ENCODE measurements around the gene AP2A2.

Gene AP2A2

GRCh38 chr11:932435-932834 is 6.8 kb downstream of the AP2A2 start:
- no peak overlapping the region for H3K27ac ChIP-seq
- no peak for TF ChIP-seq CTCF (conservative IDR thresholded peaks at IDR 0.05; ENCODE audit: low read depth)
- POLR2A ChIA-PET (ENCODE audit: low non-redundant PET): no interaction called here
- CTCF ChIA-PET: no interaction called here
- no peak for DNase-seq (ENCODE audit: low spot score)

GRCh38 chr11:933142-933851 is 7.6 kb downstream of the AP2A2 start:
- POLR2A ChIA-PET (ENCODE audit: low non-redundant PET): no interaction called here
- TF ChIP-seq CTCF (conservative IDR thresholded peaks at IDR 0.05; ENCODE audit: low read depth): no peak
- no peak for DNase-seq (ENCODE audit: low spot score)
- CTCF ChIA-PET: interaction anchor here (0.6 kb wide), 2 partner anchors 9 to 43 kb away, joined by 3 read pairs; no protein-coding TSS in a partner anchor
- H3K27ac ChIP-seq: peak overlapping the region; percentile 10

- no peak for DNase-seq (ENCODE audit: low spot score)
- ChIA-PET POLR2A (ENCODE audit: low non-redundant PET) (no interaction called here), CTCF (no interaction called here)
- no peak for TF ChIP-seq CTCF (conservative IDR thresholded peaks at IDR 0.05; ENCODE audit: low read depth)
- peak overlapping the region; percentile 10 for H3K27ac ChIP-seq
Measured at GRCh38 chr11:933936-934335, 8.3 kb downstream of the AP2A2 start.

GRCh38 chr11:934527-934926 is 8.9 kb downstream of the AP2A2 start:
- CTCF ChIA-PET: no interaction called here
- TF ChIP-seq CTCF (conservative IDR thresholded peaks at IDR 0.05; ENCODE audit: low read depth): no peak
- H3K27ac ChIP-seq: no peak overlapping the region
- POLR2A ChIA-PET (ENCODE audit: low non-redundant PET): no interaction called here
- no peak for DNase-seq (ENCODE audit: low spot score)

GRCh38 chr11:936199-936598 is 10.5 kb downstream of the AP2A2 start:
- no peak for DNase-seq (ENCODE audit: low spot score)
- POLR2A ChIA-PET (ENCODE audit: low non-redundant PET): no interaction called here
- no peak overlapping the region for H3K27ac ChIP-seq
- no peak for TF ChIP-seq CTCF (conservative IDR thresholded peaks at IDR 0.05; ENCODE audit: low read depth)
- CTCF ChIA-PET: no interaction called here

GRCh38 chr11:937841-938261 is 12.2 kb downstream of the AP2A2 start:
- TF ChIP-seq CTCF (conservative IDR thresholded peaks at IDR 0.05; ENCODE audit: low read depth): no peak
- DNase-seq (ENCODE audit: low spot score): no peak
- ChIA-PET CTCF (no interaction called here), POLR2A (ENCODE audit: low non-redundant PET) (no interaction called here)
- peak overlapping the region; percentile 43 for H3K27ac ChIP-seq

Measured in RWPE1 (cell line).